Fibroblast of skin of right biceps (primary cell): ENCODE data around the gene PAEP.

ENCODE experiments used
- DNase-seq: peaks from one replicate; pipeline ENCODE4 v3.0.0-alpha.2; 2013

Gene PAEP

GRCh38 chr9:135604437-135605237, 43.1 kb downstream of the PAEP start:
- no peak for DNase-seq

GRCh38 chr9:135605238-135605781, 43.8 kb downstream of the PAEP start:
- no peak for DNase-seq

GRCh38 chr9:135606885-135607259, 45.3 kb downstream of the PAEP start:
- no peak for DNase-seq

GRCh38 chr9:135607401-135608293, 46.1 kb downstream of the PAEP start:
- DNase-seq = no peak

GRCh38 chr9:135608294-135608998, 46.9 kb downstream of the PAEP start:
- DNase-seq = no peak

- DNase-seq = no peak
These were observed 47.4 kb downstream of the PAEP start for GRCh38 chr9:135608999-135609317.

- no peak for DNase-seq
These were observed 47.9 kb downstream of the PAEP start for GRCh38 chr9:135609366-135609955.

- no peak for DNase-seq
These were observed 49.0 kb downstream of the PAEP start for GRCh38 chr9:135610290-135611141.

- DNase-seq = no peak
These were observed 49.8 kb downstream of the PAEP start for GRCh38 chr9:135611142-135611874.

- DNase-seq = no peak
These were observed 50.3 kb downstream of the PAEP start for GRCh38 chr9:135611875-135612209.

GRCh38 chr9:135612437-135612836, 50.9 kb downstream of the PAEP start:
- DNase-seq = no peak

GRCh38 chr9:135612981-135613910, 51.7 kb downstream of the PAEP start:
- DNase-seq = no peak

- DNase-seq = no peak
These were observed 52.6 kb downstream of the PAEP start for GRCh38 chr9:135613946-135614805.

GRCh38 chr9:135614821-135615665, 53.5 kb downstream of the PAEP start:
- no peak for DNase-seq

- DNase-seq = no peak
These were observed 54.4 kb downstream of the PAEP start for GRCh38 chr9:135615666-135616618.
